NCI-H146 treated with DMSO at 0.1 percent for 48 hours (cell line): ENCODE measurements around the gene STXBP2.

ENCODE experiments used
- DNase-seq: peaks from one replicate; lab custom pipeline; 2025; ENCODE audit not compliant: unreplicated experiment; lab: John Stamatoyannopoulos, UW

Gene STXBP2

DNA sequence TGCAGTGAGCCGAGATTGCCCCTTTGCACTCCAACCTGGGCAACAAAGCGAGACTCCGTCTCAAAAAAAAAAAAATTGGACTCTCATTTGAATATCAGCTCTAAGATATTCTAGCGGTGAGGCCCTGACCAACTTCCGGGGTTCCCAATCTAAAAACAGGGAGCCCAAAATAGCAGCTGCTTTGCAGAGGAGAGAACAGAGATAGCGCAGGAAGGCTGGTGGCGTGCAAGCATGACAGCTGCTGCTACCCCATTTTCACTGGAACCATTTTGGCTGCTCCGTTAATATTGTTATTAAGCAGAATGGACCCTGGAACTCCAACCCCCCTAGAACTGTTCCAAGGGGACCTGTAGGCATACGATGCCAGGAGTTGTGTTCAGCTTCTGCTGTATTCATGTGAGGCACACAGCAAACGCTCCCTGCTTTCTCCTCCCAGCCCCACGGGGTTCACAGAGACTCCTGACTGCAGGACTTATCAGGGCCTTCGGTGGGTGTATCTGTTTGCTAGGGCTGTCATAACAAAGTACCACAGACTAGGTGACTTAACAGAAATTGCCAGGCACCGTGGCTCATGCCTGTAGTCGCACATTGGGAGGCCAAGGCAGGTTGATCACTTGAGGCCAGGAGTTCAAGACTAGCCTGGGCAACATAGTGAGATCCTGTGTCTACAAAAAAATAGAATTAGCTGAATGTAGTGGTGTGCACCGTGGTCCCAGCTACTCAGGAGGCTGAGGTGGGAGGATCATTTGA, 11.5 kb downstream of the STXBP2 start:
- DNase-seq = no peak

GRCh38 chr19:7650148-7650547, 13.2 kb downstream of the STXBP2 start:
- DNase-seq = no peak

GRCh38 chr19:7652061-7652641, 15.2 kb downstream of the STXBP2 start:
- DNase-seq = peak; percentile 30

GRCh38 chr19:7654401-7654800, 17.5 kb downstream of the STXBP2 start:
- no peak for DNase-seq

DNA sequence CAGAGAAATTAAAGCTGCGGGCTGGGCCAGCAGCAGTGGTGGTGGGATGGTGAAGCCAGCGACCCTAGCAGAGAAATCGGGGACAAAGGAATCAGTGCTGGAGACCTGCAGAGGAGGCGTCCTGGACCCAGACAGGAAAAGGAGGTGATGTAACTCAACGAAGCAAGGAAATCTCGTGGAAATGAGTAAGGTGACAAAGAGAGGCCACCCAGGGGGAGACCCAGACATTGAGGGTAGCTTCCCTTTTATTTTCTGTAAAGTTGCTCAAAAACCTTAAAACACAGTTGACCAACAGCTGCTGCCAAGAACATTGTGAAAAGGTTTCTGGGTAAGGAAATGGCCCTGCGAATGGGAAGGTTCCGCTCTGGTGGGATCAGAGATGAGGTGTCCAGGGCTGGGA, 18.7 kb downstream of the STXBP2 start:
- no peak for DNase-seq

DNA sequence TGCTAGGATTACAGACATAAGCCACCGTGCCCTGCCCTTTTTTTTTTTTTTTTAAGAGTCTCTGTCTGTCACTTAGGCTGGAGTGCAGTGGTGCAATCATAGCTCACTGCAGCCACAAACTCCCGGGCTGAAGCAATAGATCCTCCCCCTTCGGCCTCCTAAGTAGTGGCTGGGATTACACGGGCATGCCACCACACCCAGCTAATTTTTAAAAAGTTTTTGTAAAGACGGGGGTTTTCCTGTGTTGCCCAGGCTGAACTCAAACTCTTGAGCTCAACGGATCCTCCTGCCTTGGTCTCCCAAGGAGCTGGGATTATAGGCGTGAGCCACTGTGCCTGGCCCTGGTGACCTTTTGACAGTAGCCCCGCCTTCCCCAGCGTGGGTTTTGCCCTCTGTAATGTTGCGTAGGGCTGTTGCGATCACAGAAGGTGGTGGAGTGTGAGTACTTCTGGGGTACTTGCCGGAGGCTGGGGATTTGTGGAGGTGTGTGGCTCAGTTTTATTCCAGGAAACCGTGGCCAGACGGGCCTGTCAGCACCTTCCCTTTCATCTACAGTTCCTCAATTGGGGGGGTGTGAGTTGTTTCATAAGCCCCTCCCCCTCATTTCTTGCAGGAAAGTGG, 20.3 kb downstream of the STXBP2 start:
- DNase-seq = no peak

DNA sequence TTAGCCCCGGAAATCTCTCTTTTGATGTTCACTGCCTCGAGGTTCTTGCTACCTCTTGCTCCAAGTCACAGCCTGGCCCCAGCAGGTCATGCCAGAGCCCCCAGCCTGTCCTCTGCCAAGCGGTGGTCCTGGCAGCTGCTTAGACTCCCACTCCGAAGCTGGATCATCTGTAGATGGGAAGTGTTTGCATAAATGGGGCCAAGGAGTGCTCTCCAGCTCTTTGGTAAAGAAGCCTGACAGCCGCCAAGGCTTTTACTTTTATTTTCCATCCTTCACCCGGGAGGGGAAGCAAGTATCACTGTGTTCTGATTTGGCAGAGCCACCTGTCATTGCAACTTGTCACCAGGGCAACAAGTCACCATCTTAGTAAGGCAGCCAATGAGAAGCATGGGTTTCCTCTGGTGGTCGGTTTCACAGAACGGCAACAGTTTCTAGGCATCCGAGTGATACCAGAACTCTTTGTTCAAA, 21.3 kb downstream of the STXBP2 start:
- no peak for DNase-seq

- no peak for DNase-seq
Measured at GRCh38 chr19:7661744-7662538, 25.0 kb downstream of the STXBP2 start.

DNA sequence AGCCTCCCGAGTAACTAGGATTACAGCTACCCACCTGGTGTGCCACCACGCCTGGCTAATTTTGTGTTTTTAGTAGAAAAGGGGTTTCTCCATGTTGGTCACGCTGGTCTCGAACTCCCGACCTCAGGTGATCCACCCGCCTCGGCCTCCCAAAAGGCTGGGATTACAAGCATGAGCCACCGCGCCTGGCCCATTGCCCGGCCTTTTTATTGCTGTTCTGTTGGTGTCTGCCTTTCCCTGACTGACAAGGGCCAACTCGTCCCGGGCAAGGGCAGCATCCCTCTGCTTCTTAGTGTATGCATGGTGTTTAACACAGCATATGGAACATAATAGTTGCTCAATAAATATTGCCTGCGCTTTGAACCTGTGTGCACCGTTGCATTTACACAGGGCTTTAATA, 25.7 kb downstream of the STXBP2 start:
- no peak for DNase-seq

DNA sequence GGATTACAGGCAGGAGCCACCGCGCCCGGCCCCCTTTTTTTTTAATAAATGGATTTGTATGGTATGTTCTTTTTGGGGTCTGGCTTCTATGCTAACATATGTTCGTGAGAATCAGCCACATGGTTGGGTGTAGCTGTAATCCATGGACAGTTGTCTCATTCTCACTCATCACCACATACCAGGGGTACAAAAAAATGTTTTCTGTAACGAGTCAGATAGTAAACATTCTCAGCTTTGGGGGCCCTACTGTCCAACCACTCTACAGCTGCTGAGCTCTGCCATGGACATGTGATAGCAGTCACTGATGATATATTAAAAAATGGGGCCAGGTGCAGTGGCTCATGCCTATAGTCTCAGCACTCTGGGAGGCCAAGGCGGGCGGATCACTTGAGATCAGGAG, 26.8 kb downstream of the STXBP2 start:
- no peak for DNase-seq

DNA sequence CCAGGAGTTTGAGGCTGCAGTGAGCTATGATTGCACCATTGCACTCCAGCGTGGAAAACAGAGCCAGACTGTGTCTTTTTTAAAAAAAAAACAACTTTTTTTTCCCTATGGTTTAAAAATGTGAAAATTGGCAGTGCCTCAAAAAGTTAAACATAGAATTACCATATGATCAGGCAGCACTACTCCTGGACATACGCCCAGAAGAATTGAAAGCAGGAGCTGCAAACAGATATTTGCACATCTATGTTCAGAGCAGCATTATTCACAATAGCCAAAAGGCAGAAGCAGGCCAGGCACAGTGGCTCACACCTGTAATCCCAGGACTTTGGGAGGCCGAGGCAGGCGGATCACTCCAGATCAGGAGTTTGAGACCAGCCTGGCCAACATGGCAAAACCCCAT, 28.2 kb downstream of the STXBP2 start:
- no peak for DNase-seq

- DNase-seq = no peak
Measured at GRCh38 chr19:7668842-7669241, 31.9 kb downstream of the STXBP2 start, which contains the start of gene RETN. TSS of gene RETN (plus strand) at chr19:7669049. CDS start at chr19:7669327, 278 bp downstream.

GRCh38 chr19:7669641-7670040, 32.7 kb downstream of the STXBP2 start:
- DNase-seq = no peak

- DNase-seq = no peak
Measured at GRCh38 chr19:7670150-7670783, 33.4 kb downstream of the STXBP2 start.

DNA sequence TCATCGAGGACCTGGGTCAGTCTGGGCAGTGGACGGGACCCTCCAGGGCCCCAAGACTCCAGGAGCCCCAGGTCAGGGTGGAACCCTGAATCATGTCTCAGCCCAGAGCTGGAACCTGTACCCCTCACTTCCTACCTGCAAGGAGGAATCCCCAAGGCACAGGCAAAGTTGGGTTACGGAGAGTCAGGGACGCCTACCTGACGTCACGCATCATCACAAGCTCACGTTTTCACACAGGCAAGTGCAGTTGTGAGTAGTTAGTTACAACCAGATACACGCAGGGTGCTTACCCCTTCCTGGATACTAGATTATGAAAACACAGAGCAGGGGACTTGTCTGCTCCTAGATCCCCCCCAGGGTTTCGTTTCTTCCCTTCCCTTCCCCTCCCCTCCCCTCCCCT, 33.9 kb downstream of the STXBP2 start:
- DNase-seq = no peak

DNA sequence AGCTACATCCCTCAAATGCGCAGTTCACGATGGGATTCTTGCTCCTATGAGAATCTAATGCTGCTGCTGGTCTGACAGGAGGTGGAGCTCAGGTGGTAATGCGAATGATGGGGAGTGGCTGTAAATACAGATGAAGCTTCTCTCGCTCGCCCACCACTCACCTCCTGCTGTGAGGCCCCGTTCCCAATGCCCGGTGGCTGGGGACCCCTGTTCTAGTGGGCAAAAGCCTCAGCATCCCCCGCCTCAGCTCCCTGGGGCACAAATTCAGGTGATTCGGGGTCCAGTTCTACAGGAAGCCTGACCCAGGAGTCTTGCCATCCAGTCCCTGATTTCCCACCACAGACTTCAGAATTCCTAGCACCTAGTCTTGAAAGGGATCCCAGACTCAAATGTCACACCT, 35.6 kb downstream of the STXBP2 start:
- DNase-seq = no peak

- peak; percentile 21 for DNase-seq
Measured at GRCh38 chr19:7674010-7675005, 37.4 kb downstream of the STXBP2 start.

DNA sequence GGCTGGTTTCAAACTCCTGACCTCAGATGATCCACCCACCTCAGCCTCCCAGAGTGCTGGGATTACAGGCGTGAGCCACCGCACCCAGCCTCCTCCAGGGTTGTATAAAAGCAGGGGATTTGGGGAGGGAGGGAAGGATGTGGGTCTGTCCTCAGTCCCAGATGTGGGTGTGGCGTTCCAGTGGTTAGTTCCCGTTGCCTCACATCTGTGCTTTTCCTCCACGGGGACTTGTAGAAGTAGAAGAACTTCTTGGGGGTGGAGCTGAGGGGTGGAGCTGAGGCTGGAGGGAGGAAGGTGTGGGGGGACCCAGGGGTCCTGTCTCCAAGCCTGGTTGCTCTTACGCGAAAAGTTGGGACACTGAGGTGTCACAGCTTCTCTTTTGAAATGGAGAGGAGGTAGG, 39.5 kb downstream of the STXBP2 start:
- DNase-seq = no peak

GRCh38 chr19:7676854-7677253, 39.9 kb downstream of the STXBP2 start, which contains the start of gene MCEMP1:
TSS of gene MCEMP1 (plus strand) at chr19:7677090. CDS start at chr19:7677121, 31 bp downstream.
- no peak for DNase-seq
